Measurements from ENCODE around the gene PITPNM3. TPM values are rescaled to one million over a fixed set of nuclear protein-coding genes. Genes with fewer than 3 reads are reported as not detected.

PITPNM3 gene
- total and polyA plus RNA-seq, 5 donors from 2014 or later = 0.12 to 0.20 TPM; not detected in 3

DNA sequence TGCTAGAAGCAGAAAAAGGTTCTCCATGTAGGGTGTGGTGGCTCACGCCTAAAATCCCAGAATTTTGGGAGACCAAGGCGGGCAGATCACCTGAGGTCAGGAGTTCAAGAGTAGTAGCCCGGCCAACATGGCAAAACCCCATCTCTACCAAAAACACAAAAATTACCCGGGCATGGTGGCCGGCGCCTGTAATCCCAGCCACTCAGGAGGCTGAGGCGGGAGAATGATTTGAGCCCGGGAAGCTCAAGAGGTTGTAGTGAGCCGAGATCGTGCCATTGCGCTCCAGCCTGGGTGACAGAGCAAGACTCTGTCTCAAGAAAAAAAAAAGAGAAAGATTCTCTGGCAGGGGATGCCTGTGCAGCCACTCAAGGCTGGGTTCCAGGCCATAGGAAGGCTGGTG, 54.2 kb downstream of the PITPNM3 start:
- Mint-ChIP-seq H3K4me3 (no peak overlapping the region), H3K27ac (peak overlapping the region in 1 of 3 donors; percentile 63), H3K4me1 (no peaks in the 10 kb centered on the region), H3K36me3 (peaks cover 6% of the 10 kb centered on the region), H3K27me3 (peaks cover 8% of the 10 kb centered on the region), H3K9me3 (no peaks in the 10 kb centered on the region)
- H3K9me3 ChIP-seq (ENCODE audit: control insufficient read depth in 2 of 2, low read length in 2 of 2) = no peaks in the 10 kb centered on the region
- no peaks in the 10 kb centered on the region for H3K36me3 ChIP-seq (ENCODE audit: control insufficient read depth, insufficient read depth, low read length)
- no peak overlapping the region for H3K27ac ChIP-seq (ENCODE audit: insufficient read depth, low read length, poor library complexity, severe bottlenecking)
- DNase-seq (no peak), ATAC-seq (ENCODE audit: low read depth in 2 of 2) (no peak)
- H3K4me3 ChIP-seq (ENCODE audit: low read depth, low read length) = no peak overlapping the region
- no peaks in the 10 kb centered on the region for H3K4me1 ChIP-seq (ENCODE audit: control insufficient read depth, insufficient read depth, low read length, poor library complexity, severe bottlenecking)
- no peaks in the 10 kb centered on the region for H3K27me3 ChIP-seq (ENCODE audit: control insufficient read depth, insufficient read depth, low read length)

DNA sequence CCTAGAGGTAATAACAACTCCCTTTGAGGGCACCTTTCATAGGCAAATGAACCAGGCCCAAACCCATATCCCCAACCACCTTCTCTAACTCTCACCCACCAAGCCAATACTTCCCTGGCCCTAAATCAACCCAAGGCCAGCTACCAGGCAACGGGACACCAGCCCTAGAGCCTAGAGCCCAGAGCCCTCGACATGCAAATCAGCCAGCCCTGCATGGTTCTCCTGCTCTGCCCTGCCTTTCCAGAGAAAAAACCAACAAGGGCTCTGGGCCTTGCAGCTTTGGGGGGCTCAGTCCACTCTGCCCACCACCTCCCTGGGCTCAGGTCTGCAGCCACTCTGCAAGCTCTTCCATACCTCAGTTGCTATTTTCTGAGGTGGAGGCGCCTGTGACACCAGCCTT, 55.0 kb downstream of the PITPNM3 start:
- DNase-seq = no peak
- H3K27me3 Mint-ChIP-seq = peaks cover 13% of the 10 kb centered on the region
- H3K4me1 Mint-ChIP-seq = peaks cover 0 to 5% (median 5%) of the 10 kb centered on the region in 4 donors
- H3K4me3 Mint-ChIP-seq = no peak overlapping the region
- Histone ChIP-seq H3K4me1 (ENCODE audit: control insufficient read depth, insufficient read depth, low read length, poor library complexity, severe bottlenecking) (peaks cover 1% of the 10 kb centered on the region), H3K36me3 (ENCODE audit: control insufficient read depth, insufficient read depth, low read length) (no peaks in the 10 kb centered on the region), H3K4me3 (ENCODE audit: low read depth, low read length) (no peak overlapping the region), H3K27ac (ENCODE audit: insufficient read depth, low read length, poor library complexity, severe bottlenecking) (no peak overlapping the region), H3K9me3 (ENCODE audit: control insufficient read depth in 2 of 2, low read length in 2 of 2) (no peaks in the 10 kb centered on the region), H3K27me3 (ENCODE audit: control insufficient read depth, insufficient read depth, low read length) (no peaks in the 10 kb centered on the region)
- H3K36me3 Mint-ChIP-seq = peaks cover 6% of the 10 kb centered on the region
- no peaks in the 10 kb centered on the region for H3K9me3 Mint-ChIP-seq
- H3K27ac Mint-ChIP-seq = no peak overlapping the region
- ATAC-seq (ENCODE audit: low read depth in 2 of 2) = no peak

DNA sequence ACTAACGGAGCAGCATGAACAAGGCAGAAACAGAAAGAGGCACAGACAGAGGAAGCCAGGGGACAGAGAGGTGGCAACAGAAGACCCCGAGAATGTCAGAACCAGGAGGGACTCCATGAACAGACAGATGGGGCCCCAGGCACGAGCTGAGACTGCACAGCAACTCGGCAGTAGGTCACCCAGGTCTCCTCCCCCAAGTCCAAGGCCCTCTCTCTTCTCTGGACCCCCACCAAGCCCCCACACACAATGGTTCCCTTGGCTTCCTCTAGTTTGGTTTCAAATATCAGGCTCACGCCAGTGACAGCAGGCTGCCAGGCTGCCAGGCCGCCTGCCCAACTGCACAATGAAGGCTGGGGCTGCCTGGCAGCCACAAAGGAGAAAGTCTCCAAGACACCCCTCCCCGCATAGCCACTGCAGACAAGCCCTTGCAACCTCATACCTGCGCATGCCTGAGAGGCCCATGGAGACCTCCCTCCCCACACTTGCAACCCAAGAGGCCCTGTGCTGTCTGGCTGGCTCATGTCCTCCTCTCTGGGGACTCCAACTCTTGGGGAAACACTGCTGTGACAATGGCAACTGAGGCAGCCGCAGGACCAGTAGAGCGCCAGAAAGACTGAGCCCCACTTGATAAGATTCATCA, 57.3 kb downstream of the PITPNM3 start:
- Mint-ChIP-seq H3K4me3 (no peak overlapping the region), H3K36me3 (peaks cover 3% of the 10 kb centered on the region), H3K27ac (no peak overlapping the region), H3K27me3 (peaks cover 10% of the 10 kb centered on the region), H3K4me1 (peaks cover 0 to 17% (median 13%) of the 10 kb centered on the region in 4 donors), H3K9me3 (peaks cover 0 to 2% (median 0%) of the 10 kb centered on the region in 7 donors)
- DNase-seq (no peak), ATAC-seq (ENCODE audit: low read depth in 2 of 2) (no peak)
- H3K27ac ChIP-seq (ENCODE audit: insufficient read depth, low read length, poor library complexity, severe bottlenecking) = no peak overlapping the region
- no peaks in the 10 kb centered on the region for H3K9me3 ChIP-seq (ENCODE audit: control insufficient read depth in 2 of 2, low read length in 2 of 2)
- peaks cover 11% of the 10 kb centered on the region for H3K4me1 ChIP-seq (ENCODE audit: control insufficient read depth, insufficient read depth, low read length, poor library complexity, severe bottlenecking)
- no peaks in the 10 kb centered on the region for H3K36me3 ChIP-seq (ENCODE audit: control insufficient read depth, insufficient read depth, low read length)
- no peaks in the 10 kb centered on the region for H3K27me3 ChIP-seq (ENCODE audit: control insufficient read depth, insufficient read depth, low read length)
- H3K4me3 ChIP-seq (ENCODE audit: low read depth, low read length) = no peak overlapping the region

DNA sequence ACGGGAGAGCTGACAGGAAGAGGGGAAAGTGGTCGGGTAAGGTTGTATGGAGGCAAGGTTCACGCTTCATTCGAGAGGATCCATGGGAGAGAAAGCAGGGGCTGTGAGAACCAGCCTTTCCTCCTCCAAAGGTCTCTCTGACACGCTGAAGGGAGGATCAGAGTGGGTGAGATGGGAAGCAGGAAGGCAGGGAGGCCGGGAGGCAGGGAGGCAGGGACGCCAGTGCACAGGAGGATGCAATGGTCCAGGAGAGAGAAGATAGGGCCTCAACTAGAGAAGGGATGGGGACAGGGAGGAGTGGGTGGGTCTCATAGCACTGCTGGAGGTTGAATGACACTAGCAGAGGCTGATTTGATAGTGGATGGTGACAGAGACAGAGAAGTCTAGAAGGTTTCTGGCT, 58.0 kb downstream of the PITPNM3 start:
- H3K4me3 Mint-ChIP-seq = no peak overlapping the region
- no peaks in the 10 kb centered on the region for H3K36me3 Mint-ChIP-seq
- H3K9me3 Mint-ChIP-seq = peaks cover 0 to 3% (median 0%) of the 10 kb centered on the region in 7 donors
- H3K27ac ChIP-seq (ENCODE audit: insufficient read depth, low read length, poor library complexity, severe bottlenecking) = no peak overlapping the region
- H3K9me3 ChIP-seq (ENCODE audit: control insufficient read depth in 2 of 2, low read length in 2 of 2) = no peaks in the 10 kb centered on the region
- ATAC-seq (ENCODE audit: low read depth in 2 of 2) = no peak
- peaks cover 6% of the 10 kb centered on the region for H3K27me3 Mint-ChIP-seq
- DNase-seq = no peak
- H3K36me3 ChIP-seq (ENCODE audit: control insufficient read depth, insufficient read depth, low read length) = no peaks in the 10 kb centered on the region
- no peak overlapping the region for H3K4me3 ChIP-seq (ENCODE audit: low read depth, low read length)
- H3K4me1 ChIP-seq (ENCODE audit: control insufficient read depth, insufficient read depth, low read length, poor library complexity, severe bottlenecking) = peaks cover 11% of the 10 kb centered on the region
- H3K27ac Mint-ChIP-seq = no peak overlapping the region
- no peaks in the 10 kb centered on the region for H3K27me3 ChIP-seq (ENCODE audit: control insufficient read depth, insufficient read depth, low read length)
- peaks cover 0 to 17% (median 13%) of the 10 kb centered on the region in 4 donors for H3K4me1 Mint-ChIP-seq

DNA sequence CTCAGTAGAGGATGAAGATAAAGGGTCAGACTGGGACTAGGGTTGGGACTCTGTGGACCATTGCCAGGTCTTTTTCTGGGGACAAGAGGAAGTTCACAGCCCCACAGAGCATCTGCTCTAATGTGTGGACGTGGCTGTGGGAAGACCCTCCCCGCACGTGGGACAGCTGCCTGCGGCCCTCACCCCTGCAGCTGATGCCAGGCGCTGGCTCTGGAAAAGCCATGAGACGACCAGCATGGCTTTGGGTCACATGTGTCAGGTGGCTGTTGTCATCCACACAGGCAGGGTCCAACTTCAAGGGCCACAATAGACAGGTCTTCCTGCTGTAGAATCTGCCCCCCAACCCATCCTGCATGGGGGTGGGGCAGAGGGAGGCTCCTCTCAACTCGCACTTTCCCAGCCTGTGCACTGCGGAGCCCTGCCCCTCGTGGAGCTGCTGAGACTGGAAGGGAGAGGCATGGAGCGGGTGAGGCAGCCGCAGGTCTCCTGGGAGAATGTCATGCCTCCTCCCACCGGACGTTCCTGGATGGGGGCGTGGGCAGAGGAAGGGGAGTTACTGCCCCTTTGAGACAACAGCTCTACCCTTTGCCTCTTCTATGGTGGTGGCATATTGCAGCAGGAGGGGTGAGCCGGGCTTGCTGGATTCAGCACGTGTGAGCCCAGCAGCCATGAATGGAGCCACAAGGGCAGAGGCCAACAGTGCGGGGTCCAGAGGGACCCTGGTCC, 58.7 kb downstream of the PITPNM3 start:
- ATAC-seq (ENCODE audit: low read depth in 2 of 2) (no peak), DNase-seq (no peak)
- H3K27me3 Mint-ChIP-seq = peaks cover 6% of the 10 kb centered on the region
- peaks cover 0 to 17% (median 13%) of the 10 kb centered on the region in 4 donors for H3K4me1 Mint-ChIP-seq
- no peak overlapping the region for H3K27ac Mint-ChIP-seq
- H3K9me3 ChIP-seq (ENCODE audit: control insufficient read depth in 2 of 2, low read length in 2 of 2) = no peaks in the 10 kb centered on the region
- H3K4me3 Mint-ChIP-seq = no peak overlapping the region
- peaks cover 0 to 3% (median 0%) of the 10 kb centered on the region in 7 donors for H3K9me3 Mint-ChIP-seq
- no peaks in the 10 kb centered on the region for H3K27me3 ChIP-seq (ENCODE audit: control insufficient read depth, insufficient read depth, low read length)
- H3K4me1 ChIP-seq (ENCODE audit: control insufficient read depth, insufficient read depth, low read length, poor library complexity, severe bottlenecking) = peaks cover 11% of the 10 kb centered on the region
- no peaks in the 10 kb centered on the region for H3K36me3 ChIP-seq (ENCODE audit: control insufficient read depth, insufficient read depth, low read length)
- H3K4me3 ChIP-seq (ENCODE audit: low read depth, low read length) = no peak overlapping the region
- H3K36me3 Mint-ChIP-seq = no peaks in the 10 kb centered on the region
- H3K27ac ChIP-seq (ENCODE audit: insufficient read depth, low read length, poor library complexity, severe bottlenecking) = no peak overlapping the region

DNA sequence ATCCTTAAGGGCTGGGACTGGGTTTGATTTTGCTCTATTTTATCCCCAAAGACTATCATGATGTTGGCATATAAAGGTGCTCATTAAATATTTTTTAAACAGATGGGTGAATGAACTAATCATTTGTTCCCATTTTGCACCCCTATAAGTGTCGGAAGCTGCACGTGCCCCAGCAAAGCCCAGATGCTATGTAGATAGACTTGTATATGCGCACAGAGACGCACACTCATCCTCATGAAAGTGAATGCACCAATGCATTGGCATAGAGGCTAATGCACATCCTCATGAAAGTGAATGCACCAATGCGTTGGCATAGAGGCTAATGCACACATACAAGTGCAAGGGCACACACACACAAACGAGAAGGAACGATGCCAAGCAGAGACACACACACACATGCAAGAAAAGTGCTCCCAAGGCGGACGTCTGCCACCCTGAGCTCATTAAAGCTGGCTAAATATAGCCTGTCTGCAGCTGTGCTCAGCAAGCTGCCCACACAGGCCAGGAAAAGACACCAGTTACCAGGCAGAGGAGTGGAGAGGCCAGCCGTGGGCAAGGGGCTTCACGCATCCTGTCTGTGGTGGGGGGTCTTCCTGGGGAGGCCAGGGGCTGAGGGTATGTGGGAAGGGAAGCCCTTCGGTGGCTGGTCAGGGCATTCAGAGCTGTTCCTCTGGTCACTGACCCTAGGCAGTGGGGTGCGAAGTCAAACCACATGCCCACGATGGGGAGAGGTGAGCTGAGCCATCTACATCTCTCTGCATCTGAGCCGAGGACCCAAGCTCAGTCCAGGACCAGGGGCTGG, 59.5 kb downstream of the PITPNM3 start:
- H3K9me3 Mint-ChIP-seq = peaks cover 0 to 3% (median 0%) of the 10 kb centered on the region in 7 donors
- Histone ChIP-seq H3K27me3 (ENCODE audit: control insufficient read depth, insufficient read depth, low read length) (no peaks in the 10 kb centered on the region), H3K9me3 (ENCODE audit: control insufficient read depth in 2 of 2, low read length in 2 of 2) (no peaks in the 10 kb centered on the region), H3K4me3 (ENCODE audit: low read depth, low read length) (no peak overlapping the region), H3K36me3 (ENCODE audit: control insufficient read depth, insufficient read depth, low read length) (no peaks in the 10 kb centered on the region), H3K4me1 (ENCODE audit: control insufficient read depth, insufficient read depth, low read length, poor library complexity, severe bottlenecking) (peaks cover 11% of the 10 kb centered on the region), H3K27ac (ENCODE audit: insufficient read depth, low read length, poor library complexity, severe bottlenecking) (no peak overlapping the region)
- DNase-seq (no peak), ATAC-seq (ENCODE audit: low read depth in 2 of 2) (no peak)
- H3K36me3 Mint-ChIP-seq = no peaks in the 10 kb centered on the region
- peaks cover 6% of the 10 kb centered on the region for H3K27me3 Mint-ChIP-seq
- H3K27ac Mint-ChIP-seq = no peak overlapping the region
- peak overlapping the region in 1 of 4 donors; percentile 71 for H3K4me3 Mint-ChIP-seq
- H3K4me1 Mint-ChIP-seq = peaks cover 0 to 17% (median 13%) of the 10 kb centered on the region in 4 donors

DNA sequence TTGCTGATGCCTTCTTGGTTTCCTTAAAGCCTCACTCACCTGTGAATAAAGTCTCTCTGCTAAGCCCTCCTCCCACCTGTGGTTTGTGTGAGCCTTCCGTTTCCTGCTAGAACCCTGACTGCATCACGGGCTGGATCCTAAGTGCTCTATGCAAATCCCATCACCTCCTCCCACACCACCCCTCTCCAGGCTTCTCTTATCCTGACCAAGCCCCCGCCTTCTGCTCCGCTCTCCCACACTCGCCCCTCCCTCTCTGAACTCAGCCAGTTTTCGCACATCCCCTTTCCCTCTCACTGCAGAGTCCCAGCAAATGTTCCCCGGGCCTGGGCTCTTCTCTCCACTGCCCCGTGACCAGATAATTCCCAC, 60.3 kb downstream of the PITPNM3 start:
- H3K4me3 Mint-ChIP-seq = peak overlapping the region in 1 of 4 donors; percentile 71
- H3K9me3 Mint-ChIP-seq = peaks cover 0 to 3% (median 0%) of the 10 kb centered on the region in 7 donors
- ATAC-seq (ENCODE audit: low read depth in 2 of 2) = no peak
- H3K4me1 Mint-ChIP-seq = peaks cover 0 to 17% (median 13%) of the 10 kb centered on the region in 4 donors
- Histone ChIP-seq H3K9me3 (ENCODE audit: control insufficient read depth in 2 of 2, low read length in 2 of 2) (no peaks in the 10 kb centered on the region), H3K27ac (ENCODE audit: insufficient read depth, low read length, poor library complexity, severe bottlenecking) (no peak overlapping the region), H3K4me1 (ENCODE audit: control insufficient read depth, insufficient read depth, low read length, poor library complexity, severe bottlenecking) (peaks cover 11% of the 10 kb centered on the region), H3K4me3 (ENCODE audit: low read depth, low read length) (peak overlapping the region; percentile 19), H3K36me3 (ENCODE audit: control insufficient read depth, insufficient read depth, low read length) (no peaks in the 10 kb centered on the region), H3K27me3 (ENCODE audit: control insufficient read depth, insufficient read depth, low read length) (no peaks in the 10 kb centered on the region)
- peak in 1 of 3 donors; percentile 18 for DNase-seq
- H3K27ac Mint-ChIP-seq = peak overlapping the region in 1 of 3 donors; percentile 73
- H3K27me3 Mint-ChIP-seq = peaks cover 6% of the 10 kb centered on the region
- H3K36me3 Mint-ChIP-seq = no peaks in the 10 kb centered on the region

Data from CD4-positive, CD25-positive, alpha-beta regulatory T cell (primary cell).